Measurements from ENCODE around the gene DIP2C. TPM values are rescaled to one million over a fixed set of nuclear protein-coding genes. Genes with fewer than 3 reads are reported as not detected.

The DIP2C gene
- total RNA-seq, 1 donor from 2014 or later = 0.53 TPM

GRCh38 chr10:314871-315270 is 374.6 kb downstream of the DIP2C start:
- TF ChIP-seq CTCF (IDR thresholded peaks at IDR 0.05; ENCODE audit: insufficient read depth, low read length, severe bottlenecking) = no peak
- Histone ChIP-seq H3K36me3 (ENCODE audit: control insufficient read depth, insufficient read depth, low read length) (no peaks in the 10 kb centered on the region), H3K4me3 (ENCODE audit: low read depth, low read length) (no peak overlapping the region), H3K27me3 (ENCODE audit: control insufficient read depth, insufficient read depth, low read length) (no peaks in the 10 kb centered on the region)
- DNase-seq (ENCODE audit: low read depth) (no peak), FAIRE-seq (no peak)

GRCh38 chr10:314381-314780 is 375.1 kb downstream of the DIP2C start:
- no peaks in the 10 kb centered on the region for H3K36me3 ChIP-seq (ENCODE audit: control insufficient read depth, insufficient read depth, low read length)
- no peak overlapping the region for H3K4me3 ChIP-seq (ENCODE audit: low read depth, low read length)
- no peak for DNase-seq (ENCODE audit: low read depth)
- FAIRE-seq = no peak
- no peaks in the 10 kb centered on the region for H3K27me3 ChIP-seq (ENCODE audit: control insufficient read depth, insufficient read depth, low read length)
- no peak for TF ChIP-seq CTCF (IDR thresholded peaks at IDR 0.05; ENCODE audit: insufficient read depth, low read length, severe bottlenecking)

GRCh38 chr10:311901-312665 is 377.4 kb downstream of the DIP2C start:
- DNase-seq (ENCODE audit: low read depth) = no peak
- FAIRE-seq = no peak
- Histone ChIP-seq H3K4me3 (ENCODE audit: low read depth, low read length) (no peak overlapping the region), H3K27me3 (ENCODE audit: control insufficient read depth, insufficient read depth, low read length) (no peaks in the 10 kb centered on the region), H3K36me3 (ENCODE audit: control insufficient read depth, insufficient read depth, low read length) (no peaks in the 10 kb centered on the region)
- no peak for TF ChIP-seq CTCF (IDR thresholded peaks at IDR 0.05; ENCODE audit: insufficient read depth, low read length, severe bottlenecking)

GRCh38 chr10:310976-311639 is 378.4 kb downstream of the DIP2C start:
- DNase-seq (ENCODE audit: low read depth) (no peak), FAIRE-seq (no peak)
- TF ChIP-seq CTCF (IDR thresholded peaks at IDR 0.05; ENCODE audit: insufficient read depth, low read length, severe bottlenecking) = no peak
- no peaks in the 10 kb centered on the region for H3K27me3 ChIP-seq (ENCODE audit: control insufficient read depth, insufficient read depth, low read length)
- H3K36me3 ChIP-seq (ENCODE audit: control insufficient read depth, insufficient read depth, low read length) = no peaks in the 10 kb centered on the region
- no peak overlapping the region for H3K4me3 ChIP-seq (ENCODE audit: low read depth, low read length)

- H3K4me3 ChIP-seq (ENCODE audit: low read depth, low read length) = no peak overlapping the region
- H3K36me3 ChIP-seq (ENCODE audit: control insufficient read depth, insufficient read depth, low read length) = no peaks in the 10 kb centered on the region
- TF ChIP-seq CTCF (IDR thresholded peaks at IDR 0.05; ENCODE audit: insufficient read depth, low read length, severe bottlenecking) = no peak
- DNase-seq (ENCODE audit: low read depth) (no peak), FAIRE-seq (no peak)
- no peaks in the 10 kb centered on the region for H3K27me3 ChIP-seq (ENCODE audit: control insufficient read depth, insufficient read depth, low read length)
Observed at GRCh38 chr10:310371-310770, 379.1 kb downstream of the DIP2C start.

All from bronchial epithelial cell (primary cell).